Loucy (cell line): ENCODE measurements around the gene CAVIN3.

Source experiments
- H2AFZ ChIP-seq: fragments of 200-600 bp; sonication (generic); 2 replicates; pipeline ENCODE4 v1.6.0; 2016; ENCODE audit warnings: antibody characterized with exemption, mild to moderate bottlenecking, low read length, moderate library complexity
- H3F3A ChIP-seq: fragments of 200-600 bp; 2 replicates; pipeline ENCODE4 v1.6.0; 2016; ENCODE audit warnings: antibody characterized with exemption, low read depth, mild to moderate bottlenecking
- H3K27me3 ChIP-seq: fragments of 200-600 bp; sonication (generic); 2 replicates; pipeline ENCODE4 v1.6.1; 2014; ENCODE audit warnings: low read length, mild to moderate bottlenecking; ENCODE audit not compliant: insufficient read depth, poor library complexity, severe bottlenecking
- H3K36me3 ChIP-seq: fragments of 200-600 bp; sonication (generic); 2 replicates; pipeline ENCODE4 v1.6.1; 2016; ENCODE audit warnings: low read length; ENCODE audit not compliant: insufficient read depth
- H3K4me1 ChIP-seq: fragments of 200-600 bp; sonication (generic); 2 replicates; pipeline ENCODE4 v1.5.1; 2014; ENCODE audit warnings: low read length, mild to moderate bottlenecking; ENCODE audit not compliant: insufficient read depth, poor library complexity, severe bottlenecking
- H3K4me2 ChIP-seq: fragments of 200-600 bp; sonication (generic); 2 replicates; pipeline ENCODE4 v1.6.0; 2014; ENCODE audit warnings: antibody characterized with exemption, low read length, low read depth, mild to moderate bottlenecking; ENCODE audit not compliant: poor library complexity, severe bottlenecking
- H3K4me3 ChIP-seq: fragments of 200-600 bp; sonication (generic); 2 replicates; pipeline ENCODE4 v1.5.1; 2014; ENCODE audit warnings: low read length, mild to moderate bottlenecking, mixed read lengths; ENCODE audit not compliant: poor library complexity, severe bottlenecking
- H3K79me2 ChIP-seq: fragments of 200-600 bp; sonication (generic); 2 replicates; pipeline ENCODE4 v1.6.1; 2014; ENCODE audit warnings: low read length; ENCODE audit not compliant: insufficient read depth
- H3K9ac ChIP-seq: fragments of 200-600 bp; sonication (generic); 2 replicates; pipeline ENCODE4 v1.6.0; 2014; ENCODE audit warnings: mild to moderate bottlenecking, low read depth, low read length, moderate library complexity; ENCODE audit not compliant: poor library complexity, severe bottlenecking
- H3K9me2 ChIP-seq: fragments of 200-600 bp; sonication (generic); replicated peaks from 2 replicates; pipeline ENCODE4 v1.6.1; 2016; ENCODE audit warnings: low read depth, low read length, mixed read lengths
- H3K9me3 ChIP-seq: fragments of 200-600 bp; sonication (generic); 2 replicates; pipeline ENCODE4 v1.6.1; 2014; ENCODE audit warnings: mild to moderate bottlenecking, antibody characterized with exemption, low read length, low read depth; ENCODE audit not compliant: insufficient read depth
- H4K20me1 ChIP-seq: fragments of 200-600 bp; sonication (generic); 2 replicates; pipeline ENCODE4 v1.6.0; 2014; ENCODE audit warnings: antibody characterized with exemption, low read length, mild to moderate bottlenecking; ENCODE audit not compliant: insufficient read depth, poor library complexity, severe bottlenecking
- EZH2phosphoT487 ChIP-seq: fragments of 200-600 bp; IDR thresholded peaks from 2 replicates; pipeline ENCODE4 v1.6.1; 2018; ENCODE audit warnings: antibody characterized with exemption, mild to moderate bottlenecking, moderate library complexity, borderline replicate concordance
- TF ChIP-seq, protein P1 (sequence below): fragments of 200-600 bp; sonication (generic); conservative IDR thresholded peaks from 2 replicates; pipeline ENCODE4 v1.5.1; 2014; ENCODE audit warnings: mild to moderate bottlenecking, antibody characterized with exemption, low read length

The CAVIN3 gene

DNA sequence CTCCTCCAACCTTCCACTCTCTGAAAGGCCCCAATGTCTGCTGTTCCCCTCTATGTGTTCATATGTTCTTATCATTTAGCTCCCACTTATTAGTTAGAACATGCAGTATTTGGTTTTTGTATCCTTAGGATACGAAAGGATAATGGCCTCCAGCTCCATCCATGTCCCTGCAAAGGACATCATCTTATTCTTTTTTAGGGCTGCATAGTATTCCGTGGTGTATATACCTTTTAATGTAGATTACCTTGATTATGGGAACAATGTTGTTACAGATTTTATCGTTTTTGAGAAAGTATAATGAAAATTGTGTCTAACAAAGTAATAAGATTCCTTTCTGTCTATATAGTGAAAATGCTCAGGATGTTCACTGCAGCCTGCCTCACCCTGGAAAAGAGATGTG is 16.0 kb upstream of the CAVIN3 start:
- no peaks in the 10 kb centered on the region for H3F3A ChIP-seq
- TF ChIP-seq, protein P1, sequence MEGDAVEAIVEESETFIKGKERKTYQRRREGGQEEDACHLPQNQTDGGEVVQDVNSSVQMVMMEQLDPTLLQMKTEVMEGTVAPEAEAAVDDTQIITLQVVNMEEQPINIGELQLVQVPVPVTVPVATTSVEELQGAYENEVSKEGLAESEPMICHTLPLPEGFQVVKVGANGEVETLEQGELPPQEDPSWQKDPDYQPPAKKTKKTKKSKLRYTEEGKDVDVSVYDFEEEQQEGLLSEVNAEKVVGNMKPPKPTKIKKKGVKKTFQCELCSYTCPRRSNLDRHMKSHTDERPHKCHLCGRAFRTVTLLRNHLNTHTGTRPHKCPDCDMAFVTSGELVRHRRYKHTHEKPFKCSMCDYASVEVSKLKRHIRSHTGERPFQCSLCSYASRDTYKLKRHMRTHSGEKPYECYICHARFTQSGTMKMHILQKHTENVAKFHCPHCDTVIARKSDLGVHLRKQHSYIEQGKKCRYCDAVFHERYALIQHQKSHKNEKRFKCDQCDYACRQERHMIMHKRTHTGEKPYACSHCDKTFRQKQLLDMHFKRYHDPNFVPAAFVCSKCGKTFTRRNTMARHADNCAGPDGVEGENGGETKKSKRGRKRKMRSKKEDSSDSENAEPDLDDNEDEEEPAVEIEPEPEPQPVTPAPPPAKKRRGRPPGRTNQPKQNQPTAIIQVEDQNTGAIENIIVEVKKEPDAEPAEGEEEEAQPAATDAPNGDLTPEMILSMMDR = no peak
- no peak for TF ChIP-seq EZH2phosphoT487
- H3K79me2 ChIP-seq = no peaks in the 10 kb centered on the region
- H3K9ac ChIP-seq = no peak overlapping the region
- H3K27me3 ChIP-seq = no peaks in the 10 kb centered on the region
- no peaks in the 10 kb centered on the region for H4K20me1 ChIP-seq
- no peaks in the 10 kb centered on the region for H3K36me3 ChIP-seq
- H2AFZ ChIP-seq = no peak overlapping the region
- no peaks in the 10 kb centered on the region for H3K4me1 ChIP-seq
- H3K4me2 ChIP-seq = no peak overlapping the region
- H3K4me3 ChIP-seq = no peak overlapping the region
- H3K9me3 ChIP-seq = no peaks in the 10 kb centered on the region
- no peaks in the 10 kb centered on the region for H3K9me2 ChIP-seq

DNA sequence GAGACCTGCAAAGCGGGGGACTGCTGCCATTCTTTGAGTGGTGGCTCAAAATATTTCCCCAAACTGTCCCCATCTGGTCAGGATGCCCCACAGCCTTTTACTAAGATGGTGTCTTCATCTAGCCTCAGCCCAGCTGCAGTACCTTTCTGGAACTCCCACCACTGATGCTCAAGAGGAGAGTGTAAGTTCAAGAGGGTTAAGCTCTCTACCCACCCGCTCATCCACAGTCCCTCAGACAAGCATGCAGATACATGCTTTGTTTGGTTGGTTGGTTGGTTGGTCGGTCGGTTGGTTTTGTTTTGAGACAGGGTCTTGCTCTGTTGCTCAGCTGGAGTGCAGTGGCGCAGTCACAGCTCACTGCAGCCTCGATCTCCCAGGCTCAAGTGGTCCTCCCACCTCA is 14.5 kb upstream of the CAVIN3 start:
- Histone ChIP-seq H4K20me1 (no peaks in the 10 kb centered on the region), H3K27me3 (no peaks in the 10 kb centered on the region)

DNA sequence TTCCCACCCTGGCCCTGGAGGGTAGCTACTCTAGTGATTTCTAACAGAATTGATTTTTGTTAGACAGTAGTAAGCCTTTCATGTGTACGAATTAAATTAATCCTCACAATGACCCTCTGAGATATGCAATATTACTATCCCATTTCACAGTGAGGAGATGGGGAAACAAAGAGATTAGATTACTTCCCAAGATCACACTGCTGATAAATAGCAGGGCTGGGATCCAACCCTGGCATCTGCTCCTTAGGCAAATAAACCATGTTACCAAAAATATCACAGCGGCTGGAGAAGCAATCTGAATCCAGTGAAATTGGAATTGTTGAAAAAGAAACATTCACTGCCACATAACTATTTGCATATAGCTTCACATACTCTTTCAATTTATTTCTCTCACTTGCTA is 12.8 kb upstream of the CAVIN3 start:
- Histone ChIP-seq H2AFZ (no peak overlapping the region), H3K9ac (no peak overlapping the region), H3K4me2 (no peak overlapping the region), H3K27me3 (no peaks in the 10 kb centered on the region), H3F3A (no peaks in the 10 kb centered on the region), H4K20me1 (no peaks in the 10 kb centered on the region), H3K9me3 (no peaks in the 10 kb centered on the region), H3K9me2 (no peaks in the 10 kb centered on the region), H3K4me1 (no peaks in the 10 kb centered on the region), H3K4me3 (no peak overlapping the region), H3K36me3 (no peaks in the 10 kb centered on the region), H3K79me2 (no peaks in the 10 kb centered on the region)
- TF ChIP-seq, protein P1 = no peak
- no peak for TF ChIP-seq EZH2phosphoT487

More for the DNA sequence above, 14.5 kb upstream of the CAVIN3 start:
- no peaks in the 10 kb centered on the region for H3K4me1 ChIP-seq
- H3K9ac ChIP-seq = no peak overlapping the region
- no peaks in the 10 kb centered on the region for H3K79me2 ChIP-seq
- TF ChIP-seq, protein P1 = no peak
- no peak for TF ChIP-seq EZH2phosphoT487
- no peaks in the 10 kb centered on the region for H3F3A ChIP-seq
- no peaks in the 10 kb centered on the region for H3K9me3 ChIP-seq
- no peak overlapping the region for H3K4me3 ChIP-seq
- H2AFZ ChIP-seq = no peak overlapping the region
- no peaks in the 10 kb centered on the region for H3K36me3 ChIP-seq
- H3K9me2 ChIP-seq = no peaks in the 10 kb centered on the region
- H3K4me2 ChIP-seq = no peak overlapping the region
